IPS-18a (cell line): ENCODE data around the gene SAMD5.

Source experiments
- H3K27ac ChIP-seq: one replicate; pipeline ENCODE4 v1.5.1; 2013; ENCODE audit warnings: low read length
- H3K27me3 ChIP-seq: one replicate; pipeline ENCODE4 v1.6.1; 2013; ENCODE audit warnings: mild to moderate bottlenecking, low read length; ENCODE audit not compliant: control insufficient read depth, insufficient read depth
- H3K36me3 ChIP-seq: one replicate; pipeline ENCODE4 v1.6.1; 2013; ENCODE audit warnings: low read depth, low read length; ENCODE audit not compliant: control insufficient read depth
- H3K4me1 ChIP-seq: one replicate; pipeline ENCODE4 v1.6.1; 2013; ENCODE audit warnings: low read depth, low read length; ENCODE audit not compliant: control insufficient read depth
- H3K4me3 ChIP-seq: one replicate; pipeline ENCODE4 v1.5.1; 2013; ENCODE audit warnings: low read length
- H3K9ac ChIP-seq: one replicate; pipeline ENCODE4 v1.6.1; 2013; ENCODE audit warnings: mild to moderate bottlenecking, low read length, moderate library complexity
- H3K9me3 ChIP-seq: one replicate; pipeline ENCODE4 v1.6.1; 2013; ENCODE audit warnings: low read depth, low read length; ENCODE audit not compliant: control insufficient read depth

SAMD5 gene

DNA sequence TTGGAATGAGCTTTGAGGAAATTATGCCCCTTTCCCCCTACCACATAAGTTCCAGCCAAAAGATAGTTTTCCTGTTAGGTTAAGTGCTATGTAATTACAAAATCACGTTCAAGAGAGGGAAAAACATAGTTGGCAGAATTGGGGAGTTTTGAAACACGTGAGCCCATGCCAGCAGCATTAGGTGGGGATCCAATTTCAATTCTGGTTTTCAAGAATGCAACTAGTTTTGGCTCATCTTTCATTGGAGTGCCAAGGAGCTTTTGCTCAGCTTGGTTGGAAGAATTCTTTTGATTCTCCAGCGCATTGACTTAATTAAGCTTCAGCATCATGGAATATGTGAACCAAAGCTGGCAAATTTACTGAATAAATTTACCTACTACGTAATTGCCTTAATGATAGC lies 95.9 kb downstream of the SAMD5 start:
- Histone ChIP-seq H3K4me3 (no peak overlapping the region), H3K36me3 (no peaks in the 10 kb centered on the region), H3K27ac (no peak overlapping the region), H3K4me1 (no peaks in the 10 kb centered on the region), H3K9ac (no peak overlapping the region), H3K9me3 (no peaks in the 10 kb centered on the region), H3K27me3 (no peaks in the 10 kb centered on the region)

DNA sequence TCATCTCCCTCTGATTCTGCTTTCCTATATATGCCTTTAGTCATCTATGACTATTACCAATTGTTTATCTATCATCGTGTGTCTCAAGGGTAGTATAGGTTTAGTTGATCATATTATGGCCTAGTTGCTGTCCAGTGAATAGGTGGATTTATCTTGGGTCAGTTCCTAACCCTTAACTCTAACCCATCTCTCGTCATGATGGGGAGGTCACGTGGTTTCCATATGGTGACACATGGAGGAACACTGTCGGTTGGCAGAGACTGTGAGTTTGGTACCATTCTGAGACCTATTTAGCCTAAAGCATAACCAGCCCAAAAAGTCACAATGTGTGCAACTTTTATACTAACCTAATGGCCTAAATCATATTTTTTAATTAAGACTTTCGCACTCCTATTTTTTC lies 103.5 kb downstream of the SAMD5 start:
- Histone ChIP-seq H3K27me3 (no peaks in the 10 kb centered on the region), H3K36me3 (no peaks in the 10 kb centered on the region), H3K9me3 (no peaks in the 10 kb centered on the region)

DNA sequence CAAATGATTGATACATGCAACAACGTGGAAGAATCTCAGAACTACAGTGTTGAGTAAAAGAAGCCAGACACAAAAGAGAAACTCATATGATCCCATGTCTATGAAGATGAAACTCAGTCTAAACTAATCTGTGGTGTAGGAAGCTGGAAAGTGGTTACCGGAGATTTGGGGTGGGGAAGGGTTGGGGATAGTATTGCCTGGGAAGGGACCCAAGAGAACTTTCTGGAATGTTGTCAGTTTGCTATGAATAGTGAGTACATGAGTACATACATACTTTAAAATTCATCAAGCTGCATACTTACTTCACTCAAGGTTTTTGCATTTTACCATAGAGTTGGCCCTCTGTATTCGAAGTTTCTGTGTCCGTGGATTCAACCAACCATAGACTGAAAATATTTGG lies 106.0 kb downstream of the SAMD5 start:
- Histone ChIP-seq H3K36me3 (no peaks in the 10 kb centered on the region), H3K27me3 (no peaks in the 10 kb centered on the region), H3K27ac (no peak overlapping the region), H3K9ac (no peak overlapping the region), H3K9me3 (no peaks in the 10 kb centered on the region), H3K4me1 (no peaks in the 10 kb centered on the region), H3K4me3 (no peak overlapping the region)

More for the DNA sequence above, 103.5 kb downstream of the SAMD5 start:
- Histone ChIP-seq H3K9ac (no peak overlapping the region), H3K27ac (no peak overlapping the region), H3K4me3 (no peak overlapping the region), H3K4me1 (no peaks in the 10 kb centered on the region)

DNA sequence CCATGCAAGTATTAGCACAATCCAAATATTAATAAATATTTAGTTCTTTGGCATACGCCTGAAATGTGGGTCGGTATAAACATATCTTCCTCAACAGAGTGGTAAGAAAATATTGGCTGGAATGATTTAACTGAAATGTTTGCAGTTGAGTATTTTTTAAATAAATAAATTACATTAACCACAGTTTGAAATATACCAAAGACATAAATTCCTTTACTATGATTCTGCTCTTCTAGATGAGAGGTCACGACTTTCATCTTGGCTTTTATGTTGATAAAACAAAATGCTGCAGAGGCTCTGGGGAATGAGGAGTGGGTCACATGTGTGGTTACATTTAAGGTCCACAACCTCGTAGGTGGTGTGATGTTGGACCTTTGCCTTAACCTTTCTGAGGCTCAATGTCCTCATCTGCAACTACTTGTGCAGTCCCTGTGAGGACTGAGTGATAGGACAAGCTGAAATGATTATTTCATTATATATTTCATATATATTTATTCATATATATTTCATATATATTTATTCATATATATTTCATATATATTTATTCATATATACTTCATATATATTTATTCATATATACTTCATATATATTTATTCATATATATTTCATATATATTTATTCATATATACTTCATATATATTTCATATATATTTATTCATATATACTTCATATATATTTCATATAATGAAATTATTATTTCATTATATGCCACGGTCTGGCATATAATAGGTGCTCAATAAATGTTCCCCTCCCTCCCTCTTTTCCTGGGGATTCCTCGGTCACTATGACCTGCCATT lies 107.4 kb downstream of the SAMD5 start:
- H3K4me3 ChIP-seq: no peak overlapping the region
- H3K27me3 ChIP-seq: no peaks in the 10 kb centered on the region
- H3K4me1 ChIP-seq: no peaks in the 10 kb centered on the region
- no peaks in the 10 kb centered on the region for H3K9me3 ChIP-seq
- H3K9ac ChIP-seq: no peak overlapping the region
- no peak overlapping the region for H3K27ac ChIP-seq
- H3K36me3 ChIP-seq: no peaks in the 10 kb centered on the region

DNA sequence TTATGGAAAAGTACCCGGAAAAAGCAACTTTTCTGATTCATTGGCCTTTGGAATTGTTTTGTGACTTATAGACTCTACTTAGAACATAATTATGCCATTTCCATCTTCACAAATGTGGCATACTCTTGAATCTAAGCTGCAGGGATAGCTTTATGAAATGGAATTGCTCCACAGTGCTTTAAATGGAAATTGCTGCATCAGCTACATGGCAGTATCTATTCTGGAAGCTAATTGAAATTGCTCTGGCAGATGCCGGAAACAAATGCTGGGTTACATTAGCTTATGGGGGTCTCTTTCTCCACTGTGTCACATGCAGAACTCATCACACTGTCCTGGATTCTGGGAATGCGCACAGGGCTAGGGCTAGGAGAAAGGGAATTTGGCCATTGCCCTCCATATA lies 108.9 kb downstream of the SAMD5 start:
- Histone ChIP-seq H3K4me3 (no peak overlapping the region), H3K9ac (no peak overlapping the region), H3K27me3 (no peaks in the 10 kb centered on the region), H3K4me1 (no peaks in the 10 kb centered on the region), H3K36me3 (no peaks in the 10 kb centered on the region), H3K27ac (no peak overlapping the region), H3K9me3 (no peaks in the 10 kb centered on the region)

DNA sequence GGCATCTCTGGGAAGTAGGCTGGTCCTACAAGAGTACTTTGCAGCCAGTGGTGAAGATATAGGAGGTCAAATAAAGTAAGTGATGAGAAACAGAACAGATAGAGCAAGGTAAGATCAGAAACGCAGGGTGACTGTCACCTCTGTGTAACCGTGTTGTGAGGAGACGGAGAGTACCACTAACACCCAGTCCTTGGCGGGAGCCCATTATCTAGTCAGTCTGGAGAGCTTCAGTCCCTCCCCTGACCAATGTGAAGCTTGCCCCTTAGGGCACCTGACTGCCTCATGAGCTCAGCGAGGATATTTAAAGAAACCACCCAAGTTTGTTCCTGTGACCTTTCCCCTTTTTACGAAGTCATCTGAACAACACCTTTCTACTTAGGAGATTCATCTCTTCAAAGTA lies 110.0 kb downstream of the SAMD5 start:
- H3K9me3 ChIP-seq: no peaks in the 10 kb centered on the region
- no peaks in the 10 kb centered on the region for H3K4me1 ChIP-seq
- no peak overlapping the region for H3K9ac ChIP-seq
- H3K36me3 ChIP-seq: no peaks in the 10 kb centered on the region
- no peak overlapping the region for H3K4me3 ChIP-seq
- H3K27me3 ChIP-seq: no peaks in the 10 kb centered on the region
- no peak overlapping the region for H3K27ac ChIP-seq

DNA sequence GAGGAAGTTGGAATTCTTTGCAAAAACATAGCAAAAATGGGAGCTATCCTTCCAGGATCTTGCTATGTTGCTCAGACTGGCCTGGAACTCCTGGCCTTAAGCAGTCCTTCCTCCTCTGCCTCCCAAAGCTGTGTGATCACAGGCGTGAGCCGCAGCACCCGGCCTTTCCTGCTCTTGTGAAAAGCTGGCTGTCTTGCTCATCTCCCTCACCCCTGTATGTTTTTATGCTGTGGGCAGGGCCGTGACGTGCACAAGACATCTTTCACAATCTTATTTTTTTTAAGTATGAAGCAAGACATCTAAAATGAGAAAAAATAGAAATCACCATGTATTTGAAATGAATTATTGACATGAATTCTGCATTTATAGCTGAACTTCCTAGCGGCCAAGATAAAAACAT lies 110.4 kb downstream of the SAMD5 start:
- Histone ChIP-seq H3K27me3 (no peaks in the 10 kb centered on the region), H3K36me3 (no peaks in the 10 kb centered on the region), H3K9ac (no peak overlapping the region), H3K27ac (no peak overlapping the region), H3K4me1 (no peaks in the 10 kb centered on the region), H3K4me3 (no peak overlapping the region), H3K9me3 (no peaks in the 10 kb centered on the region)
